Sigmoid colon (tissue), 4 donors: Measurements from ENCODE around the gene TRMT2B.
"Not testable (repeated sequence)": the region's sequence is repeated elsewhere in the genome, so short reads cannot be mapped to it uniquely, and the experiment has no call there.

Source experiments
- POLR2A ChIP-seq, 2 donors: fragments of 450-650 bp; IDR thresholded peaks; one replicate each; pipeline ENCODE4 v1.6.1; 2016; ENCODE audit warnings: antibody characterized with exemption in 2 of 2, mild to moderate bottlenecking in 2 of 2, moderate library complexity in 2 of 2
- POLR2AphosphoS5 ChIP-seq, 4 donors: sonication (generic); formaldehyde crosslinking; IDR thresholded peaks; one replicate each; pipeline ENCODE4 v1.6.1; 2017; ENCODE audit warnings: antibody characterized with exemption in 4 of 4
- TF ChIP-seq, protein P1 (sequence below), 4 experiments: fragments of 450-650 bp in 3 of 4; fragments of 200-600 bp in 1 of 4; IDR thresholded peaks; one replicate each; pipeline ENCODE4 v1.5.1; 2016 to 2019; ENCODE audit warnings: antibody characterized with exemption in 4 of 4, mild to moderate bottlenecking in 3 of 4, moderate library complexity in 2 of 4

DNA sequence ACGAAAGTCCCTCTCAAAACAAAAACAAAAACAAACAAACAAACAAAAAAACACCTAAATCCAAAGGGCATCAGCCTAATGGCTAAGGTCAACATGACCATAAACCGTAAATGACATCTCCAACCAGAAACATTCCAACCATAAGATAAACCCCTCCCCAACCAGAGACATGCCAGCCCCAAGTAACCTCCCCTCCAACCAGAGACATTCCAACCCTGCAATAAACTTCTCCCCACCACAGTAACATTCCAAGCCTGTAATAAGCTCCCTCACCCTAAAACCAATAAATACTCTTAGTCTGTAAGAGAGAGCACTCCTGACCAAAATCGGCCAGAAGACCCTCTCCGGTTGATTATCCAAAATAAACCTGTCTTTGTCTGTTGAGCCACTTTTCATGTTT, 4.6 kb upstream of the TRMT2B start:
- not testable (repeated sequence) for TF ChIP-seq POLR2A, POLR2AphosphoS5 (IDR thresholded peaks at IDR 0.05)
- TF ChIP-seq, protein P1, sequence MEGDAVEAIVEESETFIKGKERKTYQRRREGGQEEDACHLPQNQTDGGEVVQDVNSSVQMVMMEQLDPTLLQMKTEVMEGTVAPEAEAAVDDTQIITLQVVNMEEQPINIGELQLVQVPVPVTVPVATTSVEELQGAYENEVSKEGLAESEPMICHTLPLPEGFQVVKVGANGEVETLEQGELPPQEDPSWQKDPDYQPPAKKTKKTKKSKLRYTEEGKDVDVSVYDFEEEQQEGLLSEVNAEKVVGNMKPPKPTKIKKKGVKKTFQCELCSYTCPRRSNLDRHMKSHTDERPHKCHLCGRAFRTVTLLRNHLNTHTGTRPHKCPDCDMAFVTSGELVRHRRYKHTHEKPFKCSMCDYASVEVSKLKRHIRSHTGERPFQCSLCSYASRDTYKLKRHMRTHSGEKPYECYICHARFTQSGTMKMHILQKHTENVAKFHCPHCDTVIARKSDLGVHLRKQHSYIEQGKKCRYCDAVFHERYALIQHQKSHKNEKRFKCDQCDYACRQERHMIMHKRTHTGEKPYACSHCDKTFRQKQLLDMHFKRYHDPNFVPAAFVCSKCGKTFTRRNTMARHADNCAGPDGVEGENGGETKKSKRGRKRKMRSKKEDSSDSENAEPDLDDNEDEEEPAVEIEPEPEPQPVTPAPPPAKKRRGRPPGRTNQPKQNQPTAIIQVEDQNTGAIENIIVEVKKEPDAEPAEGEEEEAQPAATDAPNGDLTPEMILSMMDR (IDR thresholded peaks at IDR 0.05), result not testable (repeated sequence)
